IPS-NIHi11 (cell line): Measurements from ENCODE around the gene XPC.
"Not testable (repeated sequence)": the region's sequence is repeated elsewhere in the genome, so short reads cannot be mapped to it uniquely, and the experiment has no call there.

Experiments used
- DNase-seq: peaks from one replicate; pipeline ENCODE4 v3.0.0; 2012; ENCODE audit warnings: mixed read lengths, low spot score

Gene XPC

DNA sequence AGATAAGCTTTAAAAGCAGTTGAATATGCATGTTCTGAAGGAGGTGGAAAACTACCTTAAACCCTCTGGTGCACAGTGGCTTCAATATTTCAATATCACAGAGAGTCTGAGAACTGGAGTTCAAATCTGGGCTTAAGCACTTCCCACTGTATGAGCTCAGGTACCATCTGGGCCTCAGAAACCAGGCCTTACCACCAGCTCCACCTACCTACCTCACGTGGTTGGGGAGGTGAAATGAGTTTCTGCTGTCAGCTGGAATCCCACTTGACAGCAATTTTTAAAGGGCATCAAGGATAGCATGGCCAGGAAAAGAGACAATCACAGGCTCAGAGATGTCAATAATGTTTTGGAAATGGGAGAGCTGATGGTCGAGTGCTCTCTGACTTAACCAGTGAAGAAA lies 58.8 kb downstream of the XPC start:
- no peak for DNase-seq

DNA sequence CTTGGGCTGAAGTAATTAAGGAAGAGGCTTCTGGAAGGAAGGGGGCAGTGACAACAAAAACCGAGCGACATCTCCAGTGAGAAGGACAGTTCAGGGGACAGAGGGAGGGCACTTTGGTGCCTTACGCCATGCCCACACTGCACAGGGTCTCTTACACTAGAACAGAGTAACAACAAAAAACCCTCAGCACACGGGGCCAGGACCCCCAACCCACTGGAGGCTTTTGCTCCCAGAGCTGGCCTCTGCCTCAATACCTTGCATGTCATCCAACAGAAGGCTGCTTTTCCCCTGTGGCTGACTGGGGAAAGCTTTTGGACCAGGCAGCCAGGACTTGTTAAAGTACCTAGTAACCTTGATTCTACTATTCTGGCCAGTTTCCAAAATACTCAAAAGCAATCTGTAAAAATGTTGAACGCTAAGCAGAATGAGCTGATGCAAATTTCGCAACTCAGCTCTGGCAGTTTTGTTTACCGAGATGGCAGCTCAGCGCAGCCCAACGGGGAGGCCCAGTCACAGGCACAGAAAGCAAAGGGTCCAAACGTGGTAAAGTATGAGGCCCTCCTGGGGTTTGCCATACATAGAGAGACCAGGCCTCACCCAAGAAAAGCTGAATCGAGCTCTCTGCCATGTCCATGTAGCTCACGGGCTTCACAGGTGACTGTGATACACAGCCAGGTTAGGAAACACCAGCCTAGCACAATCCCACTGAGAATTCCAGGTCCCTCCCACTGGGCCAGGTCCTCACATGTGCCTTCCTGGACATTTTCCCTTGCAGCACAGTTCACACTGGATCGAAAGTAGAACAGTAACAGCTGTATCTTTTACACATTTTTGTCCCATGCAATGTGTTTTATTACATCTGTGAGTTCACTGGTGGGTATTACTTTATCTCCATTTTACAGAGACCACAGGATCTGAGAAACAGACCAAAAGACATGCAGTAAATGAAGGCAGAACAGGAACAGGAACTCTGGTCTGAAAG lies 59.7 kb downstream of the XPC start:
- no peak for DNase-seq

DNA sequence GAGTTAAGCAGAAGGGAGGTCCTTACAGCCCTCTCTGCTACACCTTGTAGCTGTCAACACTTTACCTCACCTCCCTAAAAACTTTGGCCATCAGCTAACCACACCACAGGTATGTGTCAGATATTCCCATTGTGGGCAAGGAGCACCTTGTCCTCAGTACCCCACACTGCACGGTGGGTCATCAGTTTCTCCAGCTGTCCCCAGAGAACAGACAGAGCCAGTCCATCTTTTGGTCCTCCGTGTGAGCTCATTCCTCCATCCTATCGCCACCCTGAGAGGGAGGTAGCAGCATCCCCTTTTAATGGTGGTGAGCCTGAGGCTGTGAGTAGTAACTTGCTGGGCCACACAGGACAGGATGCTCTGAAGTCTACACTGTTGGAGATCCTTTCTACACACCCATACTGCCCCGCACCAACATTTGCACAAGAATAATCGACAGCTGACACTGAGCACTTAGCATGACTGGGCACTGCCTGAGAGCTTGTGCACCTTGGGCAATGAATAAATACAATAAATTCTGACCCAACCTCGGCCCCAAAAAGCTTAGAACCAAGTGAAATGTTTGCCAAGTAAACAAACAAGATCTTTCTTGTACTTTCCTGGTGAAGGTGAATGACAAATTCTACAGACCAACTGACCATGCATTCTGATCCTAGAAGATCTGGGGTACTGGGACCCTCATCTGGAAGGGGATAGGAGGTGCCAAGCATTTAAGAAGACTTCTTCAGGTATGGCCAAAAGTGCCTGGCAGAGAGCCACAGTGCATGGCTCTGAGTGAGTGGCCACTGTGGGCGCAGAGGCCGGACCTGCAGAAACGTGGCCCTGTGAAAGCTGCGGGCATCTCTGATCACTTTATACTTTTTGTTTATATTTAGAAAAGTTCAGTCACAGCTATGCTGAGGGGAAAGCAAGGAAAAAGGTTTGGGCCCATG lies 60.7 kb downstream of the XPC start:
- DNase-seq = no peak

DNA sequence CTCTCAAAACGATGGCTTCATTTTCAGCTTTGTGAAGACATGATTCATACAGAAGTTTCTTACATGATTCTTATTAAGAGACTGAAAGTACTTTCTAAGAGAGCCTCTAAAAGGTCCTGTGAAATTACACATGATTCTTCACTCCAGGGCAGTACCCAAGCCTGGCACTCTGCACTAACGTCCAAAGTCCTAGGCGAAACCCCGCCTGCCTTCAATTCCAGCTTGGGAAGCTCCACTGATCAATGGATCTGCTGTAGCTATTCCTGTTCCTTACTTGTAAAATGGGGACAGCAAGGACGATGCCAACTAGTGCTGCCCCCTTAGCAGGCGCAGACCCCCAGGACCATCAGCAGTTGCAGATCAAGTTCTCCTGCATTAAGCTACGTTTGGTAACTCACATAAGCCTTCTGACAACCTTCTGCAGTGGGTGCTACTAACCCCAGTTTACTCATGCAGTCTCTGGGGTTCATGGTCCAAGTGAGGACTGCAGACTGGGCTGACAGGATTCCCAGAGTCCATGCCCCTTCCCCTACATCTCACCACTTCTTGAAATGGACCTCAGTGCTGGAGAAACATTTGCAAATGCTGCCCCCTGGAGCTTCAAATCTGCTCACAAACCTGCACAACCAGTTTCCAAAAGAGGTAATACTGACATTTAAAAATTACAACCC lies 64.3 kb downstream of the XPC start:
- no peak for DNase-seq

DNA sequence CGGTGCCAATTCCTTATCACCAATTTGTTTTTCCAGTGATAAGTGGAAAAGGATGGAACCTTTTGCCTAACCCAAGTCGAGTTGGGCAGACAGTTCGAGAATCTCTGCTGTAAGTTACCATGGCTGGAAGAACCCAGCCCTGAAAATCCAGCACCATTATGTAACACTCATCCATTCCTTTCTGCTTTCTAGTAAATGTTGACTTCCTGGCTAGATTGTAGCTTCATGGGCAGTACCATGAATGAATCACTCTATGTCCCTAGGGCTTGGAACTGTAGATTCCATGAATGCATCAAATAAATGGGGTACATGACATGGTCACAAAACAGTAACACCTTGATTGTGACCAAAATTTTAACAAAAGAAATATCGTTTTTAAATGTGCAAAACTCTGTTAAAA lies 67.7 kb downstream of the XPC start:
- DNase-seq = no peak

DNA sequence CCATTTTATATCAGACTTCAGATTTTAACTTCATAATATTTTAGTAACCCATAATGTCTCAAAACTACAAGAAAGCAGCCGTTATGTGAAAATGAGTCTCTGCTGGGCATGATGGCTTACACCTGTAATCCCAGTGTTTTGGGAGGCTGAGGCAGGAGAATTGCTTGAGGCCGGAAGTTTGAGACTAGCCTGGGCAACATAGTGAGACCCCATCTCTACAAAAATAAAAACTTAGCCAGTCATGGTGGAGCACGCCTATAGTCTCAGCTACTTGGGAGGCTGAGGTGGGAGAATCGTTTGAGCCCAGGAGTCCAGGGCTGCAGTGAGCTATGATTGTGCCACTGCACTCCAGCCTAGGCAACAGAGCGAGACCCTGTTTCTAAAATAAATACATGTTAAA lies 68.6 kb downstream of the XPC start:
- not testable (repeated sequence) for DNase-seq

DNA sequence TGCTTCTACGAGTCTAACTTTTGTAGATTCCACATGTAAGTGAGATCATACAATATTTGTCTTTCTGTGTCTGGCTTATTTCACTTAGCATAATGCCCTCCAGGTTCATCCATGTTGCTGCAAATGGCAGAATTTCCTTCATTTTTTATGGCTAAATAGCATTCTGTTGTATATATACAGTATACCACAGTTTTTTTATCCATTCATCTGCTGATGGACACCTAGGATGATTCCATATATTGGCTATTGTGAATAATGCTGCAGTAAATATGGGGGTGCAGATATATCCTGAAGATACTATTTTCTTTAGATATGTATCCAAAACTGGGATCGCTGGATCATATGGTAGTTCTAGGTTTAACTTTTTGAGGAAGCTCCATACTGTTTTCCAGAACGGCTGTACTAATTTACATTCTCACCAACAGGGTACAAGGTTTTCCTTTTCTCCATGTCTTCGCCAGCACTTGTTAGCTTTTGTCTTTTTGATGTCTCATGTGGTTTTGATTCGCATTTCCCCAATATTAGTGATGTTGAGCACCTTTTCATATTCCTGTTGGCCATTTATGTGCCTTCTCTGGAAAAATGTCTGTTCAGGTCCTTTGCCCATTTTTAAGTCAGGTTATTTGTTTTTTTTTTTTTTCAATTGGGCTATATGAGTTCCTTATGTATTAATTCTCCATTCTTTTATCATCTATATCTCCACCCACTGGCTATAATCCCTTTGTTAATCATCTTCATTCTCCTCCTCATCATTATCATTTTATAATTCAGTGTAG lies 80.6 kb downstream of the XPC start:
- DNase-seq = no peak

DNA sequence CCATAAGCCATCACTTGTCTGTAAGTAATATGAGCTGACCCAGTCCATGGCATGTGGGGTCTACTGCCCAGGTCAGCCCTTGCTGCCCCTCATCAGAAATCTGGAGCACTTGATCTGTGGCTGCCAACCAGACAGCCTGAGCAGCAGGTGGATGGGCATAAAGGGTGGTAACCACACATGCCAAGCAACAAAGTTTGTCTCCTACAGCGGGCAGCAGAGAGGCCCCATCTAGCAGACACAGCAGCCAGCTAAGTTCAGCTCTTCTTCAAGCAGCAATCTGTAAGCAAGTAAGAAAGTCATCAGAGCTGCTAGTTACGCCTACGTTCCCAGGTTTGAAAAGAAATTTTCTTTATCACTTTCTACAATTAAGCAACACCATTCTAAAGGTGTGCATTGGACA lies 81.7 kb downstream of the XPC start:
- DNase-seq = no peak
